ENCODE data around the gene IGFBP7.

Gene IGFBP7

DNA sequence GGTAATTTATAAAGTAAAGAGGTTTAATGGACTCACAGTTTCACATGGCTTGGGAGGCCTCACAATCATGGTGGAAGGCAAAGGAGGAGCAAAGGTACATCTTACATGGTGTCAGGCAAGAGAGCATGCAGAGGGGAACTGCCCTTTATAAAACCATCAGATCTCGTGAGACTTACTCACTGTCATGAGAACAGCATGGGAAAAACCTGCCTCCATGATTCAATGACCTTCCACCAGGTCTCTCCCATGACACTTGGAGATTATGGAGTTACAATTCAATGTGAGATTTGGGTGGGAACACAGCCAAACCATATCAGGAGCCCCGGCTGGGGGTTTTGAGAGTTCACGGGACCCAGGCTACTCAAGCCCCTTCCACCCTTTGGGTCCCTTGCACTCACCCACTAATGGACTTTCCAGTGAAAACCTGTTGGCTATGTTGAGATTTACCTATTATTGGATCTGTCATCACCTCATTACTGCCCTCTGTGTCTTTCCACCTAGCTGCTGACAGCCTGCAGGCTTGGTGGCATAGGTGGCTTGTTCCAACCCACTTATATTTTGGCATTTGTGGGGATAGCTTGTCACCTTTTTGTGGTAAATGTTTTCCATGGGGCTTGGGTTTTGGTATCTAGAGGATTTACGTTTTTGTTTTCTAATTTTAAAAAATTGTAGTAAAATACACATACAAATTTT lies 24.0 kb downstream of the IGFBP7 start:
- Histone ChIP-seq H3K4me1 (no peaks in the 10 kb centered on the region), H3K9ac (no peak overlapping the region), H3K36me3 (ENCODE audit: control insufficient read depth, insufficient read depth, low read length) (no peaks in the 10 kb centered on the region), H3K4me3 (ENCODE audit: low read depth, low read length) (no peak overlapping the region), H3K27me3 (ENCODE audit: control insufficient read depth, insufficient read depth, low read length) (no peaks in the 10 kb centered on the region), H2AFZ (no peak overlapping the region), H3K9me3 (ENCODE audit: control insufficient read depth, low read length) (no peaks in the 10 kb centered on the region), H3K27ac (no peak overlapping the region), H3K4me2 (ENCODE audit: low read length) (no peak overlapping the region), H3K79me2 (no peaks in the 10 kb centered on the region)
- TF ChIP-seq CTCF (IDR thresholded peaks at IDR 0.05), result no peak

GRCh38 chr4:57085278-57085677 lies 24.9 kb downstream of the IGFBP7 start:
- no peaks in the 10 kb centered on the region for H3K9me3 ChIP-seq (ENCODE audit: control insufficient read depth, low read length)
- H3K4me1 ChIP-seq, result no peaks in the 10 kb centered on the region
- no peak overlapping the region for H3K9ac ChIP-seq
- H3K79me2 ChIP-seq, result no peaks in the 10 kb centered on the region
- no peak overlapping the region for H3K4me2 ChIP-seq (ENCODE audit: low read length)
- no peak for TF ChIP-seq CTCF (IDR thresholded peaks at IDR 0.05)
- no peak overlapping the region for H2AFZ ChIP-seq
- no peaks in the 10 kb centered on the region for H3K27me3 ChIP-seq (ENCODE audit: control insufficient read depth, insufficient read depth, low read length)
- H3K27ac ChIP-seq, result no peak overlapping the region
- no peaks in the 10 kb centered on the region for H3K36me3 ChIP-seq (ENCODE audit: control insufficient read depth, insufficient read depth, low read length)
- H3K4me3 ChIP-seq (ENCODE audit: low read depth, low read length), result no peak overlapping the region

DNA sequence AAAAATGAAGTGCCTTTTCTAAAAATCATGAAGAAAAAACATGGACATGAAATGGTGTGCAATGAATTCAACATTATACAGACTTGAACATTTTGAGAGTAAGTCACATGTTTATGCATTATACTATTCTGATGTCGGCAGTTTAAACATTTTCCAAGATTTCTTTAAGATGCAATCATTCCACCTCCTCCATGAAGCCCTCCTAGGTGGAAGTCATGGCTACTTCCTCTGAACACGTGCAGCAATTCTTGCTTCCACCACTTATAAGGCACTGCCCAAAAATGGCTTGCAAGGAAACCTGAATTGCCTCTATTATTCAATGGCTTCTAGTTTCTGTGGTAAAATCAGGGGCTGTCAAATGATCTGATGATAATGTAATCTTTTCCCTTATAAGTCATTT lies 25.8 kb downstream of the IGFBP7 start:
- Histone ChIP-seq H3K36me3 (ENCODE audit: control insufficient read depth, insufficient read depth, low read length) (no peaks in the 10 kb centered on the region), H3K4me1 (no peaks in the 10 kb centered on the region), H3K27ac (no peak overlapping the region)

DNA sequence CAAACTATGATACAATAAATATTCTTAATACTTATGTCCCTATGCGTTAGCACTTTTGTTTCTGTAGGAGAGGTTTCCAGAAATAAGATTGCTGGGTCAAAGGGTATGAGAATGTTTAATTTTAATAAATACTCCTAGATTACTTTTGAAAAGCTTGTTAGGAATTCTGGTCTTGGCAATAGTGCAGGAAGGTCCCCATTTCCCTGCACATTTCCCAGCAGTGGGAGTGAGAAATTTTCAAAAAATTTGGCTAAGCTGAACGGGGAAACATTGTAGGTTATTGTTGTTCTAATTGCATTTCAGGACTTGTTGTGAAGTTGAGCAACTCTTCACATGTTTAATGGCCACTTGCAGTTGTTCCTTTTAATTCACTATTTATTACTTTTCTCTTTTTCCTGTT lies 27.1 kb downstream of the IGFBP7 start:
- TF ChIP-seq CTCF (IDR thresholded peaks at IDR 0.05), result no peak
- no peak overlapping the region for H3K27ac ChIP-seq

More for the DNA sequence above, 25.8 kb downstream of the IGFBP7 start:
- Histone ChIP-seq H3K27me3 (ENCODE audit: control insufficient read depth, insufficient read depth, low read length) (no peaks in the 10 kb centered on the region), H3K9ac (no peak overlapping the region), H3K4me2 (ENCODE audit: low read length) (no peak overlapping the region), H3K9me3 (ENCODE audit: control insufficient read depth, low read length) (no peaks in the 10 kb centered on the region), H2AFZ (no peak overlapping the region), H3K79me2 (no peaks in the 10 kb centered on the region), H3K4me3 (ENCODE audit: low read depth, low read length) (no peak overlapping the region)
- TF ChIP-seq CTCF (IDR thresholded peaks at IDR 0.05), result no peak

More for the DNA sequence above, 27.1 kb downstream of the IGFBP7 start:
- Histone ChIP-seq H3K4me3 (ENCODE audit: low read depth, low read length) (no peak overlapping the region), H3K36me3 (ENCODE audit: control insufficient read depth, insufficient read depth, low read length) (no peaks in the 10 kb centered on the region), H3K9me3 (ENCODE audit: control insufficient read depth, low read length) (no peaks in the 10 kb centered on the region), H3K79me2 (no peaks in the 10 kb centered on the region), H3K4me2 (ENCODE audit: low read length) (no peak overlapping the region), H2AFZ (no peak overlapping the region), H3K9ac (no peak overlapping the region), H3K4me1 (no peaks in the 10 kb centered on the region), H3K27me3 (ENCODE audit: control insufficient read depth, insufficient read depth, low read length) (no peaks in the 10 kb centered on the region)
